MM.1S (cell line): ENCODE measurements around the gene LIMS1.
"Not testable (repeated sequence)": the region's sequence is repeated elsewhere in the genome, so short reads cannot be mapped to it uniquely, and the experiment has no call there.

Source experiments
- DNase-seq: peaks from one replicate; pipeline ENCODE4 v3.0.0-alpha.2; 2015
- H2AFZ ChIP-seq: fragments of 300-600 bp; sonication (generic); 2 replicates; pipeline ENCODE4 v1.6.0; 2016; ENCODE audit warnings: antibody characterized with exemption, low read length
- H3F3A ChIP-seq: fragments of 300-600 bp; sonication (generic); 2 replicates; pipeline ENCODE4 v1.6.1; 2016; ENCODE audit warnings: mild to moderate bottlenecking, antibody characterized with exemption, low read length, moderate library complexity, mixed read lengths; ENCODE audit not compliant: insufficient read depth
- H3K27ac ChIP-seq: fragments of 300-600 bp; sonication (generic); 2 replicates; pipeline ENCODE4 v1.5.1; 2016; ENCODE audit warnings: mild to moderate bottlenecking, low read length
- H3K27me3 ChIP-seq: fragments of 300-600 bp; sonication (generic); replicated peaks from 2 replicates; pipeline ENCODE4 v1.6.0; 2016; ENCODE audit warnings: low read length; ENCODE audit not compliant: insufficient read depth
- H3K36me3 ChIP-seq: fragments of 300-600 bp; sonication (generic); replicated peaks from 2 replicates; pipeline ENCODE4 v1.6.1; 2016; ENCODE audit warnings: mild to moderate bottlenecking, low read length, mixed read lengths; ENCODE audit not compliant: insufficient read depth
- H3K4me1 ChIP-seq: fragments of 300-600 bp; sonication (generic); 2 replicates; pipeline ENCODE4 v1.6.1; 2016; ENCODE audit warnings: low read length, mixed read lengths
- H3K4me2 ChIP-seq: fragments of 300-600 bp; sonication (generic); 2 replicates; pipeline ENCODE4 v1.6.0; 2016; ENCODE audit warnings: low read depth, low read length
- H3K4me3 ChIP-seq: fragments of 300-600 bp; sonication (generic); 2 replicates; pipeline ENCODE4 v1.5.1; 2016; ENCODE audit warnings: low read length, mixed read lengths
- H3K79me2 ChIP-seq: fragments of 300-600 bp; sonication (generic); 2 replicates; pipeline ENCODE4 v1.6.1; 2016; ENCODE audit warnings: mixed run types, low read length, mixed read lengths
- H3K9ac ChIP-seq: fragments of 300-600 bp; sonication (generic); 2 replicates; pipeline ENCODE4 v1.6.1; 2016; ENCODE audit warnings: low read length, mixed read lengths
- H3K9me2 ChIP-seq: fragments of 300-600 bp; sonication (generic); replicated peaks from 2 replicates; pipeline ENCODE4 v1.6.1; 2016; ENCODE audit warnings: mild to moderate bottlenecking, low read length, mixed read lengths; ENCODE audit not compliant: insufficient read depth
- H3K9me3 ChIP-seq: fragments of 300-600 bp; sonication (generic); replicated peaks from 2 replicates; pipeline ENCODE4 v1.6.1; 2016; ENCODE audit warnings: mild to moderate bottlenecking, low read length, mixed read lengths; ENCODE audit not compliant: insufficient read depth
- H4K20me1 ChIP-seq: fragments of 300-600 bp; sonication (generic); 2 replicates; pipeline ENCODE4 v1.6.1; 2016; ENCODE audit warnings: mild to moderate bottlenecking, low read length, moderate library complexity, mixed read lengths; ENCODE audit not compliant: insufficient read depth

LIMS1 gene

GRCh38 chr2:108667140-108667539, 132.9 kb downstream of the LIMS1 start:
- H3K36me3 ChIP-seq, H3K9ac ChIP-seq, H3K27ac ChIP-seq, H3K79me2 ChIP-seq, H2AFZ ChIP-seq, H3K9me2 ChIP-seq, H3K9me3 ChIP-seq, DNase-seq, H3K4me3 ChIP-seq, H3K27me3 ChIP-seq, H3F3A ChIP-seq, H3K4me2 ChIP-seq, H4K20me1 ChIP-seq: not testable (repeated sequence)
- peaks cover 14% of the 10 kb centered on the region for H3K4me1 ChIP-seq

DNA sequence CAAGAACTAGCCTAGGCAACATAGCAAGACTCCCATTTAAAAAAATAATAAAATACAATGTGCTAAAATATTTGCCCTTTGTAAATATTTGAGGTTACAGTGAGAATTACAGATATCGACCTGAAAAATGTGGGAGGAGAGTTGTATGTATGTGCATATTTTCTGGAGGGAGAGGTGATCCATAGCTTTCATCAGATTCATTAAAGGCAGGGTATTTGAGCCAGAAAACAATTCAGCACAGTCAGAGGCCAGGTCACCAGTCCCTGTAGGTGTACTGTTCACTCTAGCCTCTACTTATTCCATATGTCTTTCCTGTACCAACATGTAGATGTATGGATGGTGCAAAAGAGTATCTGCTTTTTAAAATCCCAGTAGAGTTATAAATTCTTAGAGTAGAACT, 136.0 kb downstream of the LIMS1 start:
- not testable (repeated sequence) for H3K9ac ChIP-seq, H2AFZ ChIP-seq, H3F3A ChIP-seq, H3K9me2 ChIP-seq, H3K4me1 ChIP-seq, H3K27me3 ChIP-seq, H3K4me2 ChIP-seq, H3K9me3 ChIP-seq, DNase-seq, H3K79me2 ChIP-seq, H4K20me1 ChIP-seq, H3K36me3 ChIP-seq, H3K4me3 ChIP-seq, H3K27ac ChIP-seq

DNA sequence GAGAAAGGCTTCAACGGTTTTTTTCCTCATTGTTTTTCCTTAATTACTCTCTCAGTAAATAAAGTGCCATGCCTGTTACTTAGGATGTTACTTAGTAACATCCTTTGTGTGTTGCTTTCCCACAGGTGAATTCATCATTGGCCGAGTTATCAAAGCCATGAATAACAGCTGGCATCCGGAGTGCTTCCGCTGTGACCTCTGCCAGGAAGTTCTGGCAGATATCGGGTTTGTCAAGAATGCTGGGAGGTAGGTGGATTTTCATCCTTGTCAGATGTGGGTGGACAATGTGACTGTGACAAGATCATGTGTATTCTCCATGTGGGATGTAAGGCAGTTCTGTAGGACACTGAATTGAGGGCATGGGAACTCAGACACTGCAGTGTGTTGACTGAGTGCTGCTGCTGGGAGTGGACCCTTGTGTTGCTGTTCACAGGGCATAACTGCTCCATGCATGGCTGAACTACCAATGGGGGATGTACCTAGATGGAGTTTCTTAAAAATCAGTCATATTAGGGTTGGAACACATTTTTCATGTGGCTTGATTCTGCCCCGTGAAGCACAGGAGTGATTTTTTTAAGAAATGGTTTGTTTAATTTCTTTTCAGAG, 138.0 kb downstream of the LIMS1 start:
- not testable (repeated sequence) for H3K4me2 ChIP-seq, H3K36me3 ChIP-seq, H2AFZ ChIP-seq, DNase-seq, H3K79me2 ChIP-seq, H3F3A ChIP-seq, H3K4me3 ChIP-seq, H3K4me1 ChIP-seq, H3K9ac ChIP-seq, H3K9me3 ChIP-seq, H4K20me1 ChIP-seq, H3K27me3 ChIP-seq, H3K9me2 ChIP-seq, H3K27ac ChIP-seq

DNA sequence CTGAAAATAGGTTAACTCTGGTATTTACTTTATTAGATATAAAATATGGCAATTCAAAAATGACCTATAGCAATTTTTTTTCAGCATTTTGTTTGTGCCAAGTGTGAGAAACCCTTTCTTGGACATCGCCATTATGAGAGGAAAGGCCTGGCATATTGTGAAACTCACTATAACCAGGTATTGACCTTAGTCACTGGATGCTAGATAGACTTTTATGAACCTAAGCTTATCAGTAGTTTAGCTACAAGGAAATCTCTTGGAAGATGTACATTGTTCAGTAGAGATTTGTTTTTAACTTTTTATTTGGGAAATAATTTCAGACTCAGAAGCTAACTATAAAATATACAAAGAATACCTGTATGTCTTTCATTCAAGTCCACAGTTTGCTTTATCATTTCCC, 142.3 kb downstream of the LIMS1 start:
- H3K4me1 ChIP-seq, H3K79me2 ChIP-seq, H3K4me3 ChIP-seq, DNase-seq, H3K36me3 ChIP-seq, H3K9ac ChIP-seq, H3K27me3 ChIP-seq, H3K9me3 ChIP-seq, H3K9me2 ChIP-seq, H4K20me1 ChIP-seq, H3K27ac ChIP-seq, H3K4me2 ChIP-seq, H3F3A ChIP-seq, H2AFZ ChIP-seq: not testable (repeated sequence)

- H3K27me3 ChIP-seq, H3K36me3 ChIP-seq, H3K79me2 ChIP-seq, H4K20me1 ChIP-seq, H3K4me2 ChIP-seq, H3K4me3 ChIP-seq, H2AFZ ChIP-seq, H3K4me1 ChIP-seq, DNase-seq, H3K27ac ChIP-seq, H3K9me3 ChIP-seq, H3F3A ChIP-seq, H3K9me2 ChIP-seq, H3K9ac ChIP-seq: not testable (repeated sequence)
These were observed 143.0 kb downstream of the LIMS1 start for GRCh38 chr2:108677239-108677744.

GRCh38 chr2:108678198-108678651, 144.0 kb downstream of the LIMS1 start:
- H3K4me1 ChIP-seq, H3K27ac ChIP-seq, H3K79me2 ChIP-seq, H2AFZ ChIP-seq, DNase-seq, H3F3A ChIP-seq, H3K9me3 ChIP-seq, H3K9ac ChIP-seq, H3K4me2 ChIP-seq, H3K4me3 ChIP-seq, H3K27me3 ChIP-seq, H3K36me3 ChIP-seq, H4K20me1 ChIP-seq, H3K9me2 ChIP-seq: not testable (repeated sequence)

GRCh38 chr2:108680805-108681204, 146.5 kb downstream of the LIMS1 start:
- H3K4me2 ChIP-seq, H2AFZ ChIP-seq: not testable (repeated sequence)

DNA sequence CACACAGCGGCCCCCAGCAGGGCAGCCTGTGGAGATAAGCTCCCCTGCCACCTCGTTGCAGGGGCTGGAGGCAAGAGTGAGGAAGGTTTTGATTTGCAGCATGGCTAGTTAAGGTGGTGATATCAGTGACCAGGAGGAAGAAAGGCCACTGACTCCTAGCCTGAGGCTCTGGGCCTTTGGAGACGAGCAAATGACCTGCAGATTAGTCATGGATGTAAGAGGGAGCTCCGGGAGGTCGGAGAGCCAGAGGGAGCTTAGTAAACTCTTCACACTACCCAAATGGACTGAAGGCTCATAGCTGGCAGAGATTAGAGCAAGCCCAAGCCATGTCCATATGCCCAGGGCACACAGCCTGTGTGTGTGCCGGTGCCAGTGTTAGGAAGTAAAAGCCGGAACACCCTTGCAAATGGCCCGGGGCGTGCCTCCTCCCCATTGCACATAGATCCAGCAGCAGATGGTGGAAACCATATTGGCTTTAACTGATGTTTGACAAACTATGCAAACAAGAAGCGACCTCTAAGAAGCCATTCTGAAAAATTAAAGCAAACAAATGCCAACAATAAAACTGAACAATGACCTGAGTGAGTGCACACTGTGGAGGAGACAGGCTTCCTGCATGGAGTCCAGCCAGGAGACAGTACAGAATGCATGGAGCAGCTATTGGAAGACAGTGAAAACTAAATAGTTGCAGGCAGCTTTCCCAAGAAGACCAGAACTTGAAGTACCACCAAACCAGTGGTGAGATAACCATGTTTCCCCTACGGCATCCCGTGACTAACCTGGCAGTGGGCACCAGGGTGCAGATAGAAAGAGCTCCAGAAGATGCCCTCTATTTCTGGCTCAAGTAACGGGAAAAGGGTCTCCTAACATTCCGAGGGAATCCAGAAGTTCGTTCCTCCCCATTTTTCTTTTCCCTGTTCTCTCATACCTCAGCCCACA, 154.8 kb downstream of the LIMS1 start:
- H3K4me2 ChIP-seq, H3K4me3 ChIP-seq, DNase-seq, H3K27me3 ChIP-seq, H3K79me2 ChIP-seq, H2AFZ ChIP-seq, H3K4me1 ChIP-seq, H4K20me1 ChIP-seq, H3K9me3 ChIP-seq, H3F3A ChIP-seq, H3K9me2 ChIP-seq, H3K9ac ChIP-seq, H3K36me3 ChIP-seq, H3K27ac ChIP-seq: not testable (repeated sequence)

More at GRCh38 chr2:108680805-108681204, 146.5 kb downstream of the LIMS1 start:
- H3K36me3 ChIP-seq, H3K27ac ChIP-seq, H4K20me1 ChIP-seq, H3K9ac ChIP-seq, DNase-seq, H3K4me1 ChIP-seq, H3K9me2 ChIP-seq, H3K9me3 ChIP-seq, H3K79me2 ChIP-seq, H3K4me3 ChIP-seq, H3K27me3 ChIP-seq, H3F3A ChIP-seq: not testable (repeated sequence)
